Measurements from ENCODE around the gene ELOA2. TPM values are rescaled to one million over a fixed set of nuclear protein-coding genes. Genes with fewer than 3 reads are reported as not detected.
"Not testable (repeated sequence)": the region's sequence is repeated elsewhere in the genome, so short reads cannot be mapped to it uniquely, and the experiment has no call there.

Gene ELOA2
- total RNA-seq, 2 experiments from 2014 or later = not detected

DNA sequence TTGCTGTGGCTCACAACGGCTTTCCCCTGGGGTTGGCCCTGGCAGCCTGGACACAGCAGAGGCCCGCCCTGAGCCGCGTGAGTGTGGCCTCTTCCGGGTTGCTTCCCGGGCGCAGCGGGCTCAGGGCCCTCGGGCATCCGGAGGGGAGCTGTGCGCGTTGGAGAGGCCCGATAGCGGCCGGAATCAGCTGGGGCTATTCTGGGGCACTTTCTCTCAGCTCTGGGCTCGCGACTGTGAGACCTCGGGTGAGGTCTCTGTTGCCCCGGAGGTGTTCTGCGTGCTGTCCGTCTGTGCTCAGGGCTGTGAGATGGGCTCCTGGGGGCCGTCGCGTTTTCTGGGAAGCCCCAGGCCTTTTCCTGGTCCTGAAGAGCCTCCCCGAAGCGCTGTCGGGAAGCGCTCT, 830 bp downstream of the ELOA2 start:
- H3K36me3 Mint-ChIP-seq (ENCODE audit: low read depth); CTCF ChIA-PET; H3K4me3 Mint-ChIP-seq: not testable (repeated sequence)

DNA sequence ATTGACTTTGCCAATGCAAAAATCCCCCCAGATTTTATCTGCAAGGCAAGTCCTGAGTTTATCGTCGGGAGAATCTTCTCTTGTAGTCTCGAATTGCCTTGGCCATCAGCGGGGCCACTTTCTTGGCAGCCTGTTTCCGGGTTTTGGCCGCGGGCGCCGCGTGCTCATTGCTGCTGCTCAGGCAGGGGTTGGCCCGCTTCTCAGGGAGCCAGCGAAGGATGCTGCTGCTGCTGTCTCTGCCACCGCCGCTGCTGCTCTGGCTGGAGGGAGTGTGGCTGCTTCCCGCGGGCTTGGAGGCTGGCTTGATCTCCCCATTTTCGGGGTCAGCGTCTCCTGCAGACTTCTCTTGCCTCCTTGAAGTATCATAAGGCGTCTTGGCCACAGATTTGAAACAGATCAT, 2.5 kb downstream of the ELOA2 start:
- peaks cover 13% of the 10 kb centered on the region for H3K9me3 Mint-ChIP-seq
- no peaks in the 10 kb centered on the region for H3K4me1 Mint-ChIP-seq
- no peaks in the 10 kb centered on the region for H3K36me3 Mint-ChIP-seq (ENCODE audit: low read depth)
- CTCF ChIA-PET = no interaction called here
- H3K4me3 Mint-ChIP-seq = no peak overlapping the region
- no peak for DNase-seq
- POLR2A ChIA-PET = no interaction called here
- no peak overlapping the region for H3K27ac Mint-ChIP-seq
- H3K27me3 Mint-ChIP-seq = no peaks in the 10 kb centered on the region

More for the DNA sequence above, 830 bp downstream of the ELOA2 start:
- POLR2A ChIA-PET, H3K27me3 Mint-ChIP-seq, H3K27ac Mint-ChIP-seq, H3K4me1 Mint-ChIP-seq, DNase-seq: not testable (repeated sequence)
- peaks cover 13% of the 10 kb centered on the region for H3K9me3 Mint-ChIP-seq

DNA sequence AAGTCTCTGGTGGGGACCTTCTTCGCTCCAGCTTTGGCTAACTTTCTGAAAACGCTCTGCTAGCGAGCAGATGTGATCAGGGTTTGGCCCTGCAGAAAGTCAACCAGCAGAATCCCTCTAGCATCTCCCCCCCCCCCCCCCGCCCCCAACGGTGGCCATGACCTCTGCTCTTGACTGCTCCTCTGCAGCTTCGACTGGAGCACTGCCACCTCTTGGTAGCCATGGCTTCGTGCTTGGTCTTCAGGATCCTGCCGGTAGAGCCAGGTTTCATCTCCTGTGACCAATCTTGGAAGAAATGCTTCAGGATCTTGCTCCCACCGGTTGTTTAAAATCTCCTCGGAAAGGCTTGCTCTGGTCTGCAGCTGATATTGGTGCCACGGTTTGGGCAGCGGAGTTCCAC, 4.5 kb downstream of the ELOA2 start:
- H3K36me3 Mint-ChIP-seq (ENCODE audit: low read depth); H3K27ac Mint-ChIP-seq; DNase-seq; H3K4me3 Mint-ChIP-seq; POLR2A ChIA-PET; CTCF ChIA-PET; H3K4me1 Mint-ChIP-seq; H3K27me3 Mint-ChIP-seq: not testable (repeated sequence)
- H3K9me3 Mint-ChIP-seq = peaks cover 13% of the 10 kb centered on the region

DNA sequence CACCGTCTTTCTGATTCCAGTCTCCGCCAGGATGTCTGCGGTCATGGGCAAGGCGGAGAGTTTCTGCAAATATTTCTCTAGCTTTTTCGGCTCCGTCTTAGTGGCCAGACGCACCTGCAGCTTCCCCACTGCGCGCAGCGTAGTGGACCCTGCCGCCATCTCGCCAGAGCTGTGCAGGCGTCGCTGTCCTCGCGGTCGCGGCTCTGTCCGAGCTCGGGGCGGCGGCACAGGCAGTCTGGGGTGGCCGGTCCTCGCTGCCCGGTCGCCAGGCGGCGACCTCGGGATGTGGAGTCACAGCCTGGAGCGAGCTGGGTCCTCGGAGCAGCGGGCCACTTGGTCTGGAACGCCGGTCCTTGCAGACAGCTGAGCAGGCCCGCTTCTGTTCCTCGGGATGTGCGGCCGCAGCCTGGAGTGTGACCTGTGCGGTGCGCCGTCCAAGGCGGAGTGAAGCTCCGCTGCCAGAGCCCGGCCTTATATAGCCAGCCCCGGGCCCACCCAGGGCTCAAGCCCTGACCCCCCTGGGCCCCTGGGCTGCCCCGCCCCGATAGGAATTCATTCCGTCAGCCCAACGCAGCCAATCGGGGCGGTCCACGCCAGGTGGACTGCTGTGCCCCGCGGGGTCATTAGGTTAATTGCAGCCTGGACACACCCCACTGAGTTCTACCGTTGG, 5.6 kb downstream of the ELOA2 start:
- H3K4me3 Mint-ChIP-seq; POLR2A ChIA-PET; H3K27me3 Mint-ChIP-seq; H3K36me3 Mint-ChIP-seq (ENCODE audit: low read depth); H3K27ac Mint-ChIP-seq; DNase-seq; H3K4me1 Mint-ChIP-seq; CTCF ChIA-PET: not testable (repeated sequence)
- peaks cover 13% of the 10 kb centered on the region for H3K9me3 Mint-ChIP-seq

DNA sequence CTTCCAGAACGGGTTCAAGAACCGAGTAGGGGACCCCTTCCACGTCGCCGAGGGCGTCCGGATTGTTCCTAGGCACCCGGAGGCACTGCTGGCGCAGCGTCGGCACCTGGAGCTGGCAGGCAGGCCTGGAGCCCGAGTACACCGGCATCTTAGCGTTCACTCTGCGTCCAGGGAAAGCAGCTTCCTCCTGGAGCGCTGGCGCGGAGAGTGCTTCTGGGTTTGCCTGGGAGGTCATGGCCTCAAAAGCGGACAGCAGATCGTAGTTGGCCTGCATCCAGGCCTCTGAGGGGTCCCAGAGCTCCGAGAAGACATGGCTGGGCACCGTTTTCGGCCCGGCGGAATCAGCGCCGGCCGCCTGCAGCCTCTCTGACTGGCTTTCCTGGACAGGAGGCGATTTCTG, 6.7 kb downstream of the ELOA2 start:
- DNase-seq; CTCF ChIA-PET; H3K4me3 Mint-ChIP-seq; H3K36me3 Mint-ChIP-seq (ENCODE audit: low read depth); POLR2A ChIA-PET; H3K4me1 Mint-ChIP-seq; H3K27ac Mint-ChIP-seq; H3K27me3 Mint-ChIP-seq: not testable (repeated sequence)
- H3K9me3 Mint-ChIP-seq = peaks cover 13% of the 10 kb centered on the region

DNA sequence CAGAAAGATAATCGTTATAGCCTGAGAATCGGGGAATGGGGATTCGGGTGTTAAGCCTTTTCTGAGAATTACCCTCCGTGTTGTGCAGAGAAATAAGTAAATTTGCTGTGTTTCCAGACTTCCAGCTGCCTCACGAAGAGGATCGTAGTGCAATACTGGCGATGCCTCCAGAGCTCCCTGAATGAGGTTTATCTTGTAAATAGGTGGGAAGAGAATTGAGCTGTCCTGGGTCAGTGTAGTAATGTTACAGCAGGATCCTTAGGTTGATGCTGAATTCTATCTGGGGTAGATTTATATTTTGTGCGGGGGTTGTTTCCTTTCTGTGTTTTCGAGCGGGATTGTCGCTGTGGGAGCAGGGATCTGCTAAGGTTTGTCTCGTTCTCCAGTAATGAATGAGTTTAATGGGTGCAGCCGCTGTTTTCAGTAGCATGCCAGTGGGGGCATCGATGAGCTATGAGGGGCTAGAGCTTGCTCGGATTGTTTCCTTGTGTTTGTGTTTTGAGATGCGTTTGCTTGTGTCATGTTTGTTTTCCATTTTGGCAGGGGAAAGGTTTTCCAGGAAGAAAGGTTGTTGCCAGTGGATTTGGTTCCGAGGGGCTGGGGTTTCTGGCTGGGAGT, 9.8 kb downstream of the ELOA2 start:
- H3K27me3 Mint-ChIP-seq; H3K4me1 Mint-ChIP-seq; DNase-seq; CTCF ChIA-PET; H3K27ac Mint-ChIP-seq; H3K36me3 Mint-ChIP-seq (ENCODE audit: low read depth); H3K4me3 Mint-ChIP-seq; POLR2A ChIA-PET; H3K9me3 Mint-ChIP-seq: not testable (repeated sequence)

DNA sequence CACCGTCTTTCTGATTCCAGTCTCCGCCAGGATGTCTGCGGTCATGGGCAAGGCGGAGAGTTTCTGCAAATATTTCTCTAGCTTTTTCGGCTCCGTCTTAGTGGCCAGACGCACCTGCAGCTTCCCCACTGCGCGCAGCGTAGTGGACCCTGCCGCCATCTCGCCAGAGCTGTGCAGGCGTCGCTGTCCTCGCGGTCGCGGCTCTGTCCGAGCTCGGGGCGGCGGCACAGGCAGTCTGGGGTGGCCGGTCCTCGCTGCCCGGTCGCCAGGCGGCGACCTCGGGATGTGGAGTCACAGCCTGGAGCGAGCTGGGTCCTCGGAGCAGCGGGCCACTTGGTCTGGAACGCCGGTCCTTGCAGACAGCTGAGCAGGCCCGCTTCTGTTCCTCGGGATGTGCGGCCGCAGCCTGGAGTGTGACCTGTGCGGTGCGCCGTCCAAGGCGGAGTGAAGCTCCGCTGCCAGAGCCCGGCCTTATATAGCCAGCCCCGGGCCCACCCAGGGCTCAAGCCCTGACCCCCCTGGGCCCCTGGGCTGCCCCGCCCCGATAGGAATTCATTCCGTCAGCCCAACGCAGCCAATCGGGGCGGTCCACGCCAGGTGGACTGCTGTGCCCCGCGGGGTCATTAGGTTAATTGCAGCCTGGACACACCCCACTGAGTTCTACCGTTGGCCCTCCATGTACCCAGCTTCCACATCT, 11.5 kb downstream of the ELOA2 start:
- POLR2A ChIA-PET; H3K9me3 Mint-ChIP-seq; H3K27ac Mint-ChIP-seq; DNase-seq; H3K4me3 Mint-ChIP-seq; CTCF ChIA-PET; H3K36me3 Mint-ChIP-seq (ENCODE audit: low read depth); H3K27me3 Mint-ChIP-seq; H3K4me1 Mint-ChIP-seq: not testable (repeated sequence)

DNA sequence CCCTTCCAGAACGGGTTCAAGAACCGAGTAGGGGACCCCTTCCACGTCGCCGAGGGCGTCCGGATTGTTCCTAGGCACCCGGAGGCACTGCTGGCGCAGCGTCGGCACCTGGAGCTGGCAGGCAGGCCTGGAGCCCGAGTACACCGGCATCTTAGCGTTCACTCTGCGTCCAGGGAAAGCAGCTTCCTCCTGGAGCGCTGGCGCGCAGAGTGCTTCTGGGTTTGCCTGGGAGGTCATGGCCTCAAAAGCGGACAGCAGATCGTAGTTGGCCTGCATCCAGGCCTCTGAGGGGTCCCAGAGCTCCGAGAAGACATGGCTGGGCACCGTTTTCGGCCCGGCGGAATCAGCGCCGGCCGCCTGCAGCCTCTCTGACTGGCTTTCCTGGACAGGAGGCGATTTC, 12.6 kb downstream of the ELOA2 start:
- DNase-seq; H3K27ac Mint-ChIP-seq; H3K4me1 Mint-ChIP-seq; H3K9me3 Mint-ChIP-seq; H3K36me3 Mint-ChIP-seq (ENCODE audit: low read depth); CTCF ChIA-PET; POLR2A ChIA-PET; H3K27me3 Mint-ChIP-seq; H3K4me3 Mint-ChIP-seq: not testable (repeated sequence)

DNA sequence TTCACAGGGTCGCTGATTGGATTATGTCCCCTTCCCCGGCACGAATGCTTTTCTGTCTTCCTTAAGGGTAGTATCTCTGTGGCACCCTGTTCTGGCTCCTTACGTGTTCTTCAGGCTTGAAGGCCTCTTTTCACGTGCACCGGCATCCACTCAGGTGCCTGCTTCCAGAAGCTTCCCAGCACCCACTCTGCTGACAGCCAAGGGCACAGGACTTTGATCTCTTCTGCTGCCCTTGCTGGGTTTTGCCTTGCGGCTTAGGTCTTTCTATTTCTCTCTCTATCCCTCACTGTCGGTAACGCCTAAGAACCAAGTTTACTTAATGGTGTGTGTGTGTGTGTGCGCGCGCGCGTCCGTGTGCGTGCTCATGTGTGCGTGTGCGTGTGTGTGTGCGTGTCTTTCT, 14.7 kb downstream of the ELOA2 start:
- H3K9me3 Mint-ChIP-seq; H3K36me3 Mint-ChIP-seq (ENCODE audit: low read depth); H3K4me3 Mint-ChIP-seq; H3K4me1 Mint-ChIP-seq; DNase-seq; H3K27ac Mint-ChIP-seq; H3K27me3 Mint-ChIP-seq; CTCF ChIA-PET; POLR2A ChIA-PET: not testable (repeated sequence)

DNA sequence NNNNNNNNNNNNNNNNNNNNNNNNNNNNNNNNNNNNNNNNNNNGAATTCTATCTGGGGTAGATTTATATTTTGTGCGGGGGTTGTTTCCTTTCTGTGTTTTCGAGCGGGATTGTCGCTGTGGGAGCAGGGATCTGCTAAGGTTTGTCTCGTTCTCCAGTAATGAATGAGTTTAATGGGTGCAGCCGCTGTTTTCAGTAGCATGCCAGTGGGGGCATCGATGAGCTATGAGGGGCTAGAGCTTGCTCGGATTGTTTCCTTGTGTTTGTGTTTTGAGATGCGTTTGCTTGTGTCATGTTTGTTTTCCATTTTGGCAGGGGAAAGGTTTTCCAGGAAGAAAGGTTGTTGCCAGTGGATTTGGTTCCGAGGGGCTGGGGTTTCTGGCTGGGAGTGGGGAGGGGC, 15.6 kb downstream of the ELOA2 start:
- CTCF ChIA-PET; H3K4me1 Mint-ChIP-seq; POLR2A ChIA-PET; H3K27me3 Mint-ChIP-seq; H3K36me3 Mint-ChIP-seq (ENCODE audit: low read depth); DNase-seq; H3K4me3 Mint-ChIP-seq; H3K27ac Mint-ChIP-seq; H3K9me3 Mint-ChIP-seq: not testable (repeated sequence)

Other genes with a start within 250 kb of the ELOA2 start
- gene PIAS2, start 118.1 kb downstream of the ELOA2 start, total RNA-seq = 10 to 100 TPM; 32.8 to 33.3 TPM
- gene KATNAL2, start 118.0 kb downstream of the ELOA2 start, total RNA-seq = 1 to 10 TPM in 1 of 2 experiments, under 1 TPM in 1; 0.87 to 1.0 TPM
- 10 to 100 TPM; 31.2 to 34.3 TPM for gene HDHD2, start 114.9 kb upstream of the ELOA2 start, total RNA-seq
- 10 to 100 TPM; 10.5 to 11.7 TPM for gene IER3IP1, start 140.7 kb upstream of the ELOA2 start, total RNA-seq
- not detected for gene SKOR2, start 216.0 kb upstream of the ELOA2 start, total RNA-seq